Effector CD4-positive, alpha-beta T cell (primary cell): ENCODE results near the gene DEFB124. TPM values are rescaled to one million over a fixed set of nuclear protein-coding genes. Genes with fewer than 3 reads are reported as not detected.
A peak's percentile ranks its signal among the peaks of the same experiment; 100 is the strongest.
"Not testable (repeated sequence)": the region's sequence is repeated elsewhere in the genome, so short reads cannot be mapped to it uniquely, and the experiment has no call there.

Source experiments
- DNase-seq: peaks from one replicate; pipeline ENCODE4 v3.0.0-alpha.2; 2020
- total RNA-seq: gene quantifications from one replicate; lab custom pipeline; 2026; lab: John Stamatoyannopoulos, UW

Gene DEFB124
- not detected for total RNA-seq

- no peak for DNase-seq
Measured at GRCh38 chr20:31474758-31475427, at the start of gene DEFB124, which contains the start of gene REM1. Gene DEFB124 (minus strand): TSS chr20:31475127. CDS start chr20:31473013, 2,114 bp downstream. Gene REM1 (plus strand): TSS chr20:31475288. CDS start chr20:31476446, 1,158 bp downstream.

- no peak for DNase-seq
Measured at GRCh38 chr20:31523361-31524283, 48.7 kb upstream of the DEFB124 start.

GRCh38 chr20:31522731-31523130, 47.8 kb upstream of the DEFB124 start:
- no peak for DNase-seq

- not testable (repeated sequence) for DNase-seq
Measured at GRCh38 chr20:31521267-31521666, 46.3 kb upstream of the DEFB124 start.

- no peak for DNase-seq
Measured at GRCh38 chr20:31517373-31517772, 42.4 kb upstream of the DEFB124 start.

GRCh38 chr20:31516651-31517050, 41.7 kb upstream of the DEFB124 start:
- no peak for DNase-seq

- DNase-seq = no peak
Measured at GRCh38 chr20:31516166-31516565, 41.2 kb upstream of the DEFB124 start.

- no peak for DNase-seq
Measured at GRCh38 chr20:31515775-31516107, 40.8 kb upstream of the DEFB124 start.

GRCh38 chr20:31515072-31515774, 40.3 kb upstream of the DEFB124 start:
- DNase-seq = no peak

- peak; percentile 85 for DNase-seq
Measured at GRCh38 chr20:31514154-31515071, 39.5 kb upstream of the DEFB124 start, which contains the start of gene HM13. Gene HM13 (plus strand): TSS chr20:31514442. CDS start chr20:31514552, 110 bp downstream.

GRCh38 chr20:31508517-31509244, 33.8 kb upstream of the DEFB124 start:
- no peak for DNase-seq

GRCh38 chr20:31505903-31506302, 31.0 kb upstream of the DEFB124 start:
- no peak for DNase-seq

- peak; percentile 69 for DNase-seq
Measured at GRCh38 chr20:31502884-31503673, 28.2 kb upstream of the DEFB124 start.

GRCh38 chr20:31500527-31500926, 25.6 kb upstream of the DEFB124 start:
- DNase-seq = no peak

GRCh38 chr20:31497838-31498540, 23.1 kb upstream of the DEFB124 start:
- no peak for DNase-seq

- DNase-seq = no peak
Measured at GRCh38 chr20:31496761-31497295, 21.9 kb upstream of the DEFB124 start.

GRCh38 chr20:31494131-31494530, 19.2 kb upstream of the DEFB124 start:
- no peak for DNase-seq

- no peak for DNase-seq
Measured at GRCh38 chr20:31490752-31491151, 15.8 kb upstream of the DEFB124 start.

GRCh38 chr20:31489152-31489551, 14.2 kb upstream of the DEFB124 start:
- no peak for DNase-seq
